ENCODE measurements around the gene NEDD4.

- TF ChIP-seq POLR2A (IDR thresholded peaks at IDR 0.05) (no peak), CTCF (IDR thresholded peaks at IDR 0.05) (no peak)
Measured at GRCh38 chr15:55992769-55993110, 672 bp downstream of the NEDD4 start.

All from Peyer's patch (tissue), 4 donors.